ENCODE results near the gene CLDN7. TPM values are rescaled to one million over a fixed set of nuclear protein-coding genes. Genes with fewer than 3 reads are reported as not detected.

The CLDN7 gene
- total RNA-seq, 2 experiments from 2014 or later = 1.1 to 1.2 TPM

DNA sequence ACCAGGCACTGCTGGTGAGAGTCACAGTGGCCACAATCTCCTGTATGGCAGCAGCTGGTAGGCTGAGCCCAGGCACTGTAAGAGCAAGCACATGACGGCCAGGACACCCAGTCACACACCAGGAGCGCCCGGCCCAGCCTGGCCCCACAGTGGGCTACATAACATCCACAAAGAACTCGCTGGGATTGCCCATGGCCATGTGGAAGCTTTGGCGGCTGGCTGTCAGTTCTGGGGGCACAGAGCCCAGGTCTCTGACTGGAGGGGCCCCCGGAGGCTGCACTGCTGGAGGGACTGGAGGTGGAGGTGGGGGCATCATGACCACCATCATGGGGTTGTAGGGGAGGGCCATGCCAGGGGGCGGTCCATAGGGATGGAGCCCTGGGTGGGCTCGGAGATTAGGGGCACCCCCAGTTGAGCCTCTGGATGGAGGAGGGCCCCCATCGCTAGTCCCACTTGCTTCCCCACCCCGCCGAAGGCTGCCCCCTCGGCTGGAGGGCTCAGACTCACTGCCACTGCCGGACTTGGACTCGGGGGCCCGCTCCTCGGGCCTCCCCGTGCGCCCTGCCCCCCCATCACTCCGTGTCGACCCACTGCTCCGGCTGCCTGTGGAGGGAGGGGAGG, 36.5 kb downstream of the CLDN7 start:
- no peak overlapping the region for H3K27ac ChIP-seq (ENCODE audit: low read depth in 1 of 2, low read length in 2 of 2)
- no peak overlapping the region for H3K4me3 ChIP-seq (ENCODE audit: low read length)
- no peaks in the 10 kb centered on the region for H3K27me3 ChIP-seq (ENCODE audit: control insufficient read depth in 1 of 2, insufficient read depth in 2 of 2, low read length in 2 of 2)
- peaks cover 13% of the 10 kb centered on the region for H3K4me1 ChIP-seq (ENCODE audit: insufficient read depth, low read length)
- DNase-seq (peak in 1 of 14 experiments; percentile 4), ATAC-seq (ENCODE audit: poor library complexity) (no peak)
- H3K4me3 Mint-ChIP-seq = no peak overlapping the region
- H3K9me3 ChIP-seq (ENCODE audit: control insufficient read depth in 1 of 2, insufficient read depth in 1 of 2, low read length in 2 of 2) = no peaks in the 10 kb centered on the region
- peaks cover 12% of the 10 kb centered on the region for H3K4me1 Mint-ChIP-seq (ENCODE audit: low read depth)
- intact Hi-C loops (cut with DNase I, micrococcal nuclease) = no loop called here
- H3K27me3 Mint-ChIP-seq = no peaks in the 10 kb centered on the region
- peaks cover 87% of the 10 kb centered on the region for H3K36me3 ChIP-seq (ENCODE audit: insufficient read depth, low read length)
- POLR2A ChIA-PET = interaction anchor here (13.1 kb wide), 1 partner anchor 12 kb away, joined by 234 read pairs; the partner anchor contains the start of genes DVL2, GABARAP and PHF23
- peaks cover 67% of the 10 kb centered on the region for H3K36me3 Mint-ChIP-seq (ENCODE audit: low read depth)
- TF ChIP-seq, protein P1, sequence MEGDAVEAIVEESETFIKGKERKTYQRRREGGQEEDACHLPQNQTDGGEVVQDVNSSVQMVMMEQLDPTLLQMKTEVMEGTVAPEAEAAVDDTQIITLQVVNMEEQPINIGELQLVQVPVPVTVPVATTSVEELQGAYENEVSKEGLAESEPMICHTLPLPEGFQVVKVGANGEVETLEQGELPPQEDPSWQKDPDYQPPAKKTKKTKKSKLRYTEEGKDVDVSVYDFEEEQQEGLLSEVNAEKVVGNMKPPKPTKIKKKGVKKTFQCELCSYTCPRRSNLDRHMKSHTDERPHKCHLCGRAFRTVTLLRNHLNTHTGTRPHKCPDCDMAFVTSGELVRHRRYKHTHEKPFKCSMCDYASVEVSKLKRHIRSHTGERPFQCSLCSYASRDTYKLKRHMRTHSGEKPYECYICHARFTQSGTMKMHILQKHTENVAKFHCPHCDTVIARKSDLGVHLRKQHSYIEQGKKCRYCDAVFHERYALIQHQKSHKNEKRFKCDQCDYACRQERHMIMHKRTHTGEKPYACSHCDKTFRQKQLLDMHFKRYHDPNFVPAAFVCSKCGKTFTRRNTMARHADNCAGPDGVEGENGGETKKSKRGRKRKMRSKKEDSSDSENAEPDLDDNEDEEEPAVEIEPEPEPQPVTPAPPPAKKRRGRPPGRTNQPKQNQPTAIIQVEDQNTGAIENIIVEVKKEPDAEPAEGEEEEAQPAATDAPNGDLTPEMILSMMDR (IDR thresholded peaks at IDR 0.05) = no peak
- H3K27ac Mint-ChIP-seq = no peak overlapping the region
- H3K9me3 Mint-ChIP-seq = no peaks in the 10 kb centered on the region
- CTCF ChIA-PET = no interaction called here

DNA sequence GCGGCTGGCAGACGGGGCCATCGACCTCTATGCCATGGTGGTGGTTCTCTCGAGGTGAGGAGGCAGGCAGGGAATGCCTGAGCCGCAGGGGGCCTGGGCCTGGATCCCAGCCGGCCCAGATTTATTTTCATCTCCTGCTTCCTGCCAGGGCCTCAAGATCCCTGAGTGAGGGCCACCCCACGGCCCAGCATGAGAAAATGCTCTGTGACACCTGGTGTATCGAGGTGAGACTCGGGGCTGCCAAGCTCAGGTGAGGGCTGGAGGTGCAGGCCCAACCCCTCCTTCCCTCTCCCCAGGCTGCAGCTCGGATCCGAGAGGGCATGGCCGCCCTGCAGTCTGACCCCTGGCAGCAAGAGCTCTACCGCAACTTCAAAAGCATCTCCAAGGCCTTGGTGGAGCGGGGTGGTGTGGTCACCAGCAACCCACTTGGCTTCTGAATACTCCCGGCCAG, 37.6 kb downstream of the CLDN7 start:
- Mint-ChIP-seq H3K27me3 (no peaks in the 10 kb centered on the region), H3K9me3 (no peaks in the 10 kb centered on the region), H3K27ac (no peak overlapping the region), H3K4me3 (no peak overlapping the region), H3K4me1 (ENCODE audit: low read depth) (peaks cover 18% of the 10 kb centered on the region), H3K36me3 (ENCODE audit: low read depth) (peaks cover 57% of the 10 kb centered on the region)
- H3K9me3 ChIP-seq (ENCODE audit: control insufficient read depth in 1 of 2, insufficient read depth in 1 of 2, low read length in 2 of 2) = no peaks in the 10 kb centered on the region
- CTCF ChIA-PET = no interaction called here
- no peak overlapping the region for H3K27ac ChIP-seq (ENCODE audit: low read depth in 1 of 2, low read length in 2 of 2)
- ATAC-seq (ENCODE audit: poor library complexity) = no peak
- no peak overlapping the region for H3K4me3 ChIP-seq (ENCODE audit: low read length)
- TF ChIP-seq, protein P1 (IDR thresholded peaks at IDR 0.05) = no peak
- intact Hi-C loops (cut with DNase I, micrococcal nuclease) = loop anchor here in 1 of 2 experiments (5.0 kb wide), 1 partner anchor 83 kb away; the partner anchor contains the start of gene EIF5A
- DNase-seq = no peak
- H3K4me1 ChIP-seq (ENCODE audit: insufficient read depth, low read length) = peaks cover 18% of the 10 kb centered on the region
- POLR2A ChIA-PET = interaction anchor here (13.1 kb wide), 1 partner anchor 13 kb away, joined by 234 read pairs; the partner anchor contains the start of genes DVL2, GABARAP and PHF23
- no peaks in the 10 kb centered on the region for H3K27me3 ChIP-seq (ENCODE audit: control insufficient read depth in 1 of 2, insufficient read depth in 2 of 2, low read length in 2 of 2)
- H3K36me3 ChIP-seq (ENCODE audit: insufficient read depth, low read length) = peaks cover 75% of the 10 kb centered on the region

DNA sequence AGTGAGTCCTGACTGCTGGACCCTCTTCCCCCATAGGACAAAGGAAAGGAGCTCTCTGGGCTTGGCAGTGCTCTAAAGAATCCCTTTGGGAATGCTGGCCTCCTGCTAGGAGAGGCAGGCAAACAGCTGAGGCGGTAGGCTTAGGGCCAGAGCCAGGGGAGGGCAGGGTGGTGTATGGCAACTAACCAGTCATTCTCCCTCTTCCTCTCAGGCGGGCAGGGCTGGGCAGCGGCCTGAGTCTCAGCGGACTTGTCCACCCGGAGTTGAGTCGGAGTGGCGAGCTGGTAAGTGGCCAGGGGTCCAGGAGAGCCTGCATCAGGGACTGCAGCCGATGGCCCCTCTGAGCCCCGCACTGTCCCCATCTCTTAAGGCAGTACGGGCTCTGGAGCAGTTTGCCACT, 38.2 kb downstream of the CLDN7 start:
- no peaks in the 10 kb centered on the region for H3K27me3 ChIP-seq (ENCODE audit: control insufficient read depth in 1 of 2, insufficient read depth in 2 of 2, low read length in 2 of 2)
- H3K27me3 Mint-ChIP-seq = no peaks in the 10 kb centered on the region
- no peak overlapping the region for H3K27ac ChIP-seq (ENCODE audit: low read depth in 1 of 2, low read length in 2 of 2)
- ATAC-seq (ENCODE audit: poor library complexity) (no peak), DNase-seq (no peak)
- H3K36me3 Mint-ChIP-seq (ENCODE audit: low read depth) = peaks cover 51% of the 10 kb centered on the region
- H3K36me3 ChIP-seq (ENCODE audit: insufficient read depth, low read length) = peaks cover 69% of the 10 kb centered on the region
- ChIA-PET CTCF (no interaction called here), POLR2A (interaction anchor here (13.1 kb wide), 1 partner anchor 14 kb away, joined by 234 read pairs; the partner anchor contains the start of genes DVL2, GABARAP and PHF23)
- no peak overlapping the region for H3K4me3 Mint-ChIP-seq
- H3K9me3 Mint-ChIP-seq = no peaks in the 10 kb centered on the region
- no peaks in the 10 kb centered on the region for H3K9me3 ChIP-seq (ENCODE audit: control insufficient read depth in 1 of 2, insufficient read depth in 1 of 2, low read length in 2 of 2)
- intact Hi-C loops (cut with DNase I, micrococcal nuclease) = loop anchor here in 1 of 2 experiments (5.0 kb wide), 1 partner anchor 83 kb away; the partner anchor contains the start of gene EIF5A
- no peak overlapping the region for H3K27ac Mint-ChIP-seq
- TF ChIP-seq, protein P1 (IDR thresholded peaks at IDR 0.05) = no peak
- H3K4me1 Mint-ChIP-seq (ENCODE audit: low read depth) = peaks cover 22% of the 10 kb centered on the region
- H3K4me1 ChIP-seq (ENCODE audit: insufficient read depth, low read length) = peaks cover 24% of the 10 kb centered on the region
- no peak overlapping the region for H3K4me3 ChIP-seq (ENCODE audit: low read length)
